ENCODE measurements around the gene SLC35G2.
A peak's percentile ranks its signal among the peaks of the same experiment; 100 is the strongest.
"Not testable (repeated sequence)": the region's sequence is repeated elsewhere in the genome, so short reads cannot be mapped to it uniquely, and the experiment has no call there.

SLC35G2 gene

DNA sequence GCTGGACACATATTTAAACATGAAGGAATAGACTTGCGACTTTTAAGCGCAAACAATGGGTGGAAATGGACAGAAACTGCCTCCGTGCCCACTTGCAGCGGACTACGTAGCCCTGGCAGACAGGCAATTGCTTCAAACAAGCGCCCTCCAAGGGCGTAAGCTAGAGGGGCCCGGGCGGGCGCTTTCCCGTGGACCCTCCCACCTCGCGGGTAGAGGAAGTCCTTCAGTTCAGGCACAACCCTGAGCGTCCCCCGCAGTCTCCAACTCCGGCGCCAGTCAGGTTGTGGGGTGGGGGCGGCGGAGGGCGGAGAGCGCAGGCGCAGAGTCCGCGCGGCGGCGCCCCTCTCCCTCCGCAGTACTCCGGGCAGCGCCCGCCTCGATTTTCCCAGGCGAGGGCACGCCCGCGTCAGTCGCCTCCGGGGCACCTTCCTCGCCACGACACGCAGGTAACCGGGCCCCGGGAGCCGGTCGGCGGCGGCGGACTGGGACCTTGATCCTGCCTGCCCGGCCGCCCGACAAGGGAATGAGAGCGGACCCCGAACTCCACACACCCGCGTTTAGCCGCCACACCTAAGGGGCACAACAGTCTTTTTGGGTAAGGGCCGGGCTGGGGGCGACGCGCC lies at the start of gene SLC35G2:
Gene SLC35G2 (plus strand): TSS at position 358 of the 623 bp plus-strand sequence. CDS start 35,335 bp downstream, outside the sequence.
- DNase-seq = no peak
- TF ChIP-seq POLR2A (IDR thresholded peaks at IDR 0.05; ENCODE audit: low read length) (no peak), GATA1 (IDR thresholded peaks at IDR 0.05; ENCODE audit: low read depth, low read length) (no peak)

DNA sequence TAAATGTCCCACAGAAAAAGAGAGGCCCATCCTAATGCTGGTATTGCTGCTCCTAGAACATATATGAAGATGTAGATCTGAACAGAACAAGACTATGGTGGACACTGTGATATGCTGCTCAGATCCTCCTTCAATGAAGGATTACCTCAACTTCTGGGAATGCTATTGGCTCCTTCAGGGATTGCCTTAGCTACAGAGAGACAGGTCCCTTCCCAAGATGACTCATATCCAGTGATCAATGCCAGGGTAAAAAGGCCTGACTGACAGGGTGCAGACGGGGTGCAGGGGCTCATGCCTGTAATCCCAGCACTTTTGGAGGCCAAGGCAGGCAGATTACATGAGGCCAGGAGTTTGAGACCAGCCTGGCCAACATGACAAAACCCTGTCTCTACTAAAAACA lies 46.2 kb upstream of the SLC35G2 start:
- TF ChIP-seq POLR2A (IDR thresholded peaks at IDR 0.05; ENCODE audit: low read length) = no peak
- no peak for TF ChIP-seq GATA1 (IDR thresholded peaks at IDR 0.05; ENCODE audit: low read depth, low read length)
- DNase-seq = no peak

DNA sequence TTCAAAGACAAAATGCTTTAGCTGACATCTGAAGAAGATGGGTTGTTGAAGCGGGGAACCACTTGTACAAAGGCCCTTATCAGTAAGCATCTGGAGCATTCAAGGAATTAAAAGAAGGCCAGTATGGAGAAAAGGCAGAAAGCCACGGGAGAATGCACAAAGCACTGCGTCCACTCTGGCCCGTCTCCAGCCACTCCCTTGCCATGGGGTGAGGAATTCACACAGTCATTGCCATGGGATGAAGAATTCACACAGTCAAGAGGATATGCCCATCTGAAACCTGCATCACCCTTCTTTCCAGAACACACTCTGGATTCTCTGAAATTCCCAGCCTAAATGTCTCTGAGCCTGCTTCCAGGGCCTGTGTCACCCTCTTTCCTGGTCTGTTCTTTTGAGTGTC lies 40.1 kb upstream of the SLC35G2 start:
- no peak for DNase-seq
- TF ChIP-seq GATA1 (IDR thresholded peaks at IDR 0.05; ENCODE audit: low read depth, low read length) (no peak), POLR2A (IDR thresholded peaks at IDR 0.05; ENCODE audit: low read length) (no peak)

GRCh38 chr3:136780741-136781140 lies 38.2 kb upstream of the SLC35G2 start:
- TF ChIP-seq POLR2A (IDR thresholded peaks at IDR 0.05; ENCODE audit: low read length) (no peak), GATA1 (IDR thresholded peaks at IDR 0.05; ENCODE audit: low read depth, low read length) (no peak)
- DNase-seq = no peak

DNA sequence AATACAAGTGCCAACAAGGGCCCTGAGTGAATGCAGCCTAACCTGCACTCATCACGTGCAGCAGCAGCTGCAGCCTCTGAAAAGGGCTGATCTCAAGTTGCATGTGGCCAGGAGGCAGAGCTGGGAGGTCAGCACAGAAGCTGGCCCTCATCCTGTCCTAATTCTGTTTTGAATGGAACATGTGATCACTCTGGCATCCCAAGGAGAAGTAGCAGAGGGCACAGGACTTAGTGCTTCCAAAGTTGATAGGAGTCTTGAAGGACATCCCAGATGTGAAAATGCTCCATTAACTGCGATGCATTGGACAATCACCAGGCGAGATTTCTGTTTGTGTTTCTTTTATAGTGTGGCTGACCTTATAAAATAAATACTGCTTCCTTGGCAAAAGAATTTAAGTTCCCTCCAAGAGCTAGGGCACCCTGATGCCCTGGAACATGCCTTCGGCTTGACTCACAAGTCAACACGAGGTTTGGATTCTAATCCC lies 35.2 kb upstream of the SLC35G2 start:
- DNase-seq = no peak

DNA sequence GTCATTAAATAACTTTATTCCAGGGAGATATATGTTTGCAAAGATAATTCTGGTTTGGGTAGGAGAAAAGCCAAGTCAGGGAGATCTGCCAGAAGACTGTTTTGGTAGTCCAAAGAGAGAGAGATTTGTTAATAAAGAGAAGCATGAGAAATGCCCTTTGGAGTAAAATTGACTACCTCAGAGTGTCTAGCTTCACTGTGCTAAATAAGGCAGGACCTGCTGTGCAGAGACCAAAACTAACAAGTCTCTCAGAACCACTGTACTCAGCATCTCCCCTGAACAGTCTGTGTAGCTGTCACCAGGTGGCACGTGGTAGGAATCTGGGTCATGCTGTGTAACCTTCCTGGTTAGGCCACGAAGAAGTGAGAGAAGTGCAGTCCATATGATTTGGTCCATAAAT lies 31.6 kb upstream of the SLC35G2 start:
- peak; percentile 5 to 32 for DNase-seq
- no peak for TF ChIP-seq POLR2A (IDR thresholded peaks at IDR 0.05; ENCODE audit: low read length)
- no peak for TF ChIP-seq GATA1 (IDR thresholded peaks at IDR 0.05; ENCODE audit: low read depth, low read length)

More for the DNA sequence above, 35.2 kb upstream of the SLC35G2 start:
- TF ChIP-seq GATA1 (IDR thresholded peaks at IDR 0.05; ENCODE audit: low read depth, low read length) = no peak

DNA sequence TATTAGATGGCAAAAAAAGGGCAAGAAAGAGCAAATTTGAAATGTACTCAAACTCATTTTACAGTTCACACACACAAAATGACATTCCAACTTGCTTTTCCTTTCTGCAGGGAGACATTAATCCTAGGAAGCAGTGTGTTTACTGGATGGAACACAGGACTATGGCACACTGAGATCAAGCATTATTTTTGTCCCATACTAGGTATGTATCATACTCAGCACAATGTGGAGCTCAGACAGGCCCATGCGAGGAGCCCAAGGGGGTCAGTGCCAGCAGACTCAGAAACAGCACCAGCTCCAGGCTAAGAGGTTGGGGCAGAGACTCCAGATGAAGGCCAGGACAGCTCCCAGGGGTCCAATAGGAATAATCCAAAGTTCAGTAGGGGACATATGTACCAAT lies 30.8 kb upstream of the SLC35G2 start:
- no peak for DNase-seq
- TF ChIP-seq POLR2A (IDR thresholded peaks at IDR 0.05; ENCODE audit: low read length) = no peak
- TF ChIP-seq GATA1 (IDR thresholded peaks at IDR 0.05; ENCODE audit: low read depth, low read length) = no peak

DNA sequence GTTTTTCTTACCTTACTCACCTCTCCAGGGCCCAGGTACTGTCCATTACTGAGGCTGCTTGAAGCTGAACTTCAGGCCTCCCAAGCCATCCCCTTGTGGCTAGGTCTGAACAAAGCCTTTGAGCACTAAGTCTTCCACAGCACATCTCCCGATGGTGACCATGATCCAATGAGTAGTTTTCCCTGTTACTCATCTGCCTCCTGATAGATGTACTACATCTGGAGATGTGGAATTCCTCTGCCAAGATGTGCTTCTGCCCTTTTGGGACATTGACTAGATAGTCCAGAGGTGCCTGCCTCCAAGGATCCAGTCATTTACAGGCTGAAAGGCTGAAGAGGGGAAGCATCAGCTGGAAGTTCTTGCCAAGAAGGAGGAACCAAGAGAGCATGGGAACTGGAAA lies 28.9 kb upstream of the SLC35G2 start:
- TF ChIP-seq GATA1 (IDR thresholded peaks at IDR 0.05; ENCODE audit: low read depth, low read length) = no peak
- no peak for TF ChIP-seq POLR2A (IDR thresholded peaks at IDR 0.05; ENCODE audit: low read length)
- no peak for DNase-seq

GRCh38 chr3:136790786-136791185 lies 28.1 kb upstream of the SLC35G2 start:
- no peak for DNase-seq
- TF ChIP-seq GATA1 (IDR thresholded peaks at IDR 0.05; ENCODE audit: low read depth, low read length) (no peak), POLR2A (IDR thresholded peaks at IDR 0.05; ENCODE audit: low read length) (no peak)

DNA sequence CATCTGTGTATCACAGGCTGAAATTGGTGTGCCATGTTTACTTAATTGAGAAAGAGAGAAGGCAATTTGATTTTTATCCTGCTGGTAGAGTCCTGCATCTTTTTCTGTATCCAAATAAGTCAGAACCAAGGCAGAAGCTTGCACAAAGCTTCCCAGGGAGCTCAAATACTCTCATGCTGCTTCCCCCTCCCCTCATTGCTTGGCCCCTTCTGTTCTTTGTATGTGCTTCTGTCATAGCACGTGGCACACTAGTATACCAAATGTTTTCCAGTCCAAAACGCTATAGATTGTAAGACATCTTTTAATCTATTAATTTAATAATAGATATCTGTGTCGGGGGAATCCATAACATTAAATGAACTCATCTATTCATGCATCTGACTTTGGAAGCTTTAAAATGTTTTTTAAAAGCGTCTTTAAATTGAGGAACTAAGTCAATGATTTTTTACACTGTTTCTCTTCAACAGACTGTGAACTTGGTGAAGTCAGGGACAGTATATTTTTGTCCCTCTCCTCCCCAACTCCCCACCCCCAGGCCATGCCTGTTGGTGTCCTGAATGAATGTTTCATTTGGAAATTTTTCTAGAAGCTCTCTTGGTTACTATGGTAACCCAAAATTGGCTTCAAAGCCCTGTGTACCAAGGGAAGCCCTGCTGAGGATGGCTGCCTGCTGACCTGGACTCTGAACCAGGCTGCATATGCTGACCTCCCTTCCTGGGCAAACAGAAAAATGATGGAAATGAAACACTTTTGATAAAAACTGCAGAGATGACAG lies 26.2 kb upstream of the SLC35G2 start:
- no peak for DNase-seq
- TF ChIP-seq POLR2A (IDR thresholded peaks at IDR 0.05; ENCODE audit: low read length) (no peak), GATA1 (IDR thresholded peaks at IDR 0.05; ENCODE audit: low read depth, low read length) (no peak)

DNA sequence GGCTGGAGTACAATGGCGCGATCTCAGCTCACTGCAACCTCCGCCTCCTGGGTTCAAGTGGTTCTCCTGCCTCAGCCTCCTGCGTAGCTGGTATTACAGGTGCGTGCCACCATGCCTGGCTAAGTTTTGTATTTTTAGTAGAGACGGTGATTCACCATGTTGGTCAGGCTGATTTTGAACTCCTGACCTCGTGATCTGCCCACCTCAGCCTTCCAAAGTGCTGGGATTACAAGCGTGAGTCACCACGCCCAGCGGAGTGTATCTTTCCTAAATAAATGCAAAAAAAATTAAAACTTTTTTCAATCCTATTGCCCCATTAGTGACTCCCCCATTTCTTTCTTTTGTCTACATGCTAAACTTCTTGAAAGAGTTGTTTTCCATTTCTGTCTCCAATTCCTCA lies 17.8 kb upstream of the SLC35G2 start:
- not testable (repeated sequence) for DNase-seq

DNA sequence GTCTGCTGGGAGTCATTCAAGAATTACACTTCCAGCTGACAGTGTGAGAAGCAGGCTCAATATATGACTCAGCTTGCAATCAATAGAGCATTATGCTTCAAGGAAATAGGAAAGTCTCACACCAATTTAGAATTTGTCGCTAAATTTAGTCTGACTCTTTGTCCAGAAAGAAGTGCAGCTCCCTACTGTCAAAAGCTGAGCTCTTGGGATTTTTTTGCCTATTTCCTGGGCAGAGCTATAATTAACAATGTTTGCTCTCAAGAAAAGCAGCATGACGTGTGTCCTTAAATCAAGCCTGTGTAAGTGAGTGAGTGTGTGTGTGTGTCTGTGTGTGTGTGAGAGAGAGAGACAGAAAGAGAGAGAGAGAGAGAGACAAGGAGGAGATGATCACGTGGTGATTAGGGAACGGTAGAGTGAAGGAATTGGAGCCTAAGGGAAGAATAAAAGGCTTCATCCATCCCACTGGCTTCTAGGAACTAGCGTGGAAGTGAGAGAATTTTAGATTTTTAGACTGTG lies 16.4 kb upstream of the SLC35G2 start:
- no peak for TF ChIP-seq GATA1 (IDR thresholded peaks at IDR 0.05; ENCODE audit: low read depth, low read length)
- no peak for TF ChIP-seq POLR2A (IDR thresholded peaks at IDR 0.05; ENCODE audit: low read length)
- no peak for DNase-seq

DNA sequence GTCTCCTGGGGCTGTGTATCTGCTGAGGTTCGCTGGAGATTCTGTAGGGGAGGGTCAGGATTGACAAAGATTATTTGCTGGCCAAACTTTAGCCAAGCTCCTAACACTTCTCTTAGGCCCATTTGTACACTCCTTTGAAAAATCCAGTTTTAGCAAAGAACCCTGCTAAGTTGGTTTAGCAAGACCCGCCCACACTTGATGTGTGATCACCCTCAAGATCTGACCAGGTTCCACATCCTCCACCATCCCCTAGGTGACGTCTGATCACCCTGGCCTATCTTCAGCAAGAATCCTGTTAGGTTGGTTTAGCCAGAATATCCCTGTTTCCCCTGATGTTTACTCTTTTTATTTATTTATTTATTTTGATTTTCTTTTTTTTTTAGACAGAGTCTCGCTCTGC lies 14.8 kb upstream of the SLC35G2 start:
- no peak for DNase-seq
- TF ChIP-seq GATA1 (IDR thresholded peaks at IDR 0.05; ENCODE audit: low read depth, low read length) = no peak
- TF ChIP-seq POLR2A (IDR thresholded peaks at IDR 0.05; ENCODE audit: low read length) = no peak

GRCh38 chr3:136804813-136805212 lies 14.1 kb upstream of the SLC35G2 start:
- no peak for DNase-seq
- TF ChIP-seq POLR2A (IDR thresholded peaks at IDR 0.05; ENCODE audit: low read length) (no peak), GATA1 (IDR thresholded peaks at IDR 0.05; ENCODE audit: low read depth, low read length) (no peak)

DNA sequence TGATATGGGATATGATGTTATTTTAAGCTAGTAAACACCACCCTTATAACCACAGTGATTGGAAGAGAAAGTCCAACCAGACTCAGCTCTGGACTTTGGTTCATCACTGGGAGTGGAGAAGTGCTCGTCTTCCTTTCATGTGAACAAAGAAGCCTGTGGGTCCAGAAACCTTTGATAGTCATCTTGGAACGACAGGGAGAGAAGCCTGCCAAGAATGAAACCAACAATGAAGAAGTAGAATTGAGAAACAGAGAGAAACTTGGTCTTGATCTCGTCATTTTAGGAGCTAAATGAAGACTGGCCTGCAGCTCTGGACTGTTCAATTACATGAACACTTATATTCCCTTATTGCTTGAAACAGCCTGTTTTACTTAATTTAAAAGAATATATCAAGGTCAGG lies 13.1 kb upstream of the SLC35G2 start:
- DNase-seq = no peak
- TF ChIP-seq GATA1 (IDR thresholded peaks at IDR 0.05; ENCODE audit: low read depth, low read length) = no peak
- TF ChIP-seq POLR2A (IDR thresholded peaks at IDR 0.05; ENCODE audit: low read length) = no peak
